ENCODE results near the gene CCDC13. TPM values are rescaled to one million over a fixed set of nuclear protein-coding genes. Genes with fewer than 3 reads are reported as not detected.
"Not testable (repeated sequence)": the region's sequence is repeated elsewhere in the genome, so short reads cannot be mapped to it uniquely, and the experiment has no call there.

The CCDC13 gene, protein sequence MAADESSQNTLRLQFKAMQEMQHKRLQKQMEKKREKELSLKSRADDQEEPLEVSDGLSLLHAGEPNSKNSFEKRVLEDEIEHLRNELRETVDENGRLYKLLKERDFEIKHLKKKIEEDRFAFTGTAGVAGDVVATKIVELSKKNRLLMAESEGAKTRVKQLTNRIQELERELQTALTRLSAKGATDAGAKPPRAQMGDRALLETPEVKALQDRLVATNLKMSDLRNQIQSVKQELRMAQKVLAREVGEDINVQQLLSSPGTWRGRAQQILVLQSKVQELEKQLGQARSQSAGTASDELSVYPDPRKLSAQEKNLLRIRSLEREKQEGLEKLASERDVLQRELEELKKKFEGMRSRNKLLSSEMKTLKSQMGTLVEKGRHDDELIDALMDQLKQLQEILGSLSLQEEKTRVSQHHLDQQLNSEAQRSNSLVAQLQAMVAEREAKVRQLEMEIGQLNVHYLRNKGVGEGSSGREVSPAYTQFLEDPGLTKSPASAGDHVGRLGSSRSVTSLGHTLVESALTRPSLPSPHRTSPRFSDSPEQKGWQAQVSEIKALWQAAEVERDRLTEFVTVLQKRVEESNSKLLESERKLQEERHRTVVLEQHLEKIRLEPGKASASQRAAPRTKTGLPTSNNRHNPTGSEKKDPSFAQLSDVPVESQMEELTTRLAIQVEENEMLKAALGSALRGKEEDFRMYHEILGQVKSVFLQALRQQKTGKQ
- polyA plus RNA-seq: 0.40 TPM
- long read RNA-seq, donor 1: 0 reads
- long read RNA-seq, donor 2: 0 reads
- long read RNA-seq, donor 3: 0 reads
- long read RNA-seq, donor 4: 0 reads
- long read RNA-seq, donor 5: 0 reads
- long read RNA-seq, donor 6: 0 reads
- long read RNA-seq, donor 7: 0 reads
- long read RNA-seq, donor 8: 0 reads
- long read RNA-seq, donor 9: 0 reads
- long read RNA-seq, donor 10: 0 reads
- long read RNA-seq, donor 11: 0 reads

DNA sequence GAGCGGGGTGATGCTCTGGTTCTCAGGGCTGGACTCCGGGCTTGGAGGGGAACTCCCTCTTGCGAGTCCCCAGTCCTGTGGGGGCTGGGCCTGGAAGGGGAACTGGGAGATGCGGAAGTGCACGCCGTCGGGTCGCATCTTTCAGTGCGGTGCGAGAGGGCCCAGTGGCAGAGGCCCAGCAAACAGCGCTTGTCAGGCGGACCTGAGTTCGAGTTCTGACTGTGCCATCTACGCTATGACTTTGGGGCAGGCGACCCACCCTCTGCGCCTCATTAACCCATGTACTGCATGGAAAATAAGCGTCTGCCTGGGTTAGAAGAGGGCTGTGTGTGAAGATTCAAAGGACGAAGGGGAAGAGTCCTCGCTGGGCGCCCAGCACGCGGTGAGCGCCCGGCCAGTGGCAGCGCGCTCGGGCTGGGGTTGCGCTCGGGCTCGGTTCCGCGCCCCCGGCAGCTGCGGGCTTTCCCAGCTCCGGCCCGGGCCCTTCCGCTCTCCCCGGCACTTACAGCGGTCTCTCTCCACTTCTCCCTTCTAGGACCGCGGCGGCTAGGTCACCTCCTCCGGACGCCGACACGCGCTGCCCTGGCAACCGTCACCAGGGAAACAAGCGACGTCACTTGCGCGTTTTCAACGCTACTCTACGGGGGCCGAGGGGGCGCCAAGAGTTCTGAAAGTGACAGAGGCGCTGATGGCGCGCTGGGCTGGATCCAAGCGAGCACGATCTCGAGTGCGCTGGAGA is at the start of gene CCDC13:
Gene CCDC13 (minus strand): TSS at position 584 of the 739 bp plus-strand sequence. CDS start 14,908 bp downstream, outside the sequence.
- H3K36me3 ChIP-seq (ENCODE audit: control insufficient read depth, insufficient read depth, low read length): no peaks in the 10 kb centered on the region
- peak within 1 kb of the TSS; percentile 44 for H3K4me3 ChIP-seq (ENCODE audit: low read length)
- H3K27ac ChIP-seq (ENCODE audit: low read length): no peak within 1 kb of the TSS
- DNase-seq: peak; percentile 88
- H3K4me1 ChIP-seq (ENCODE audit: control insufficient read depth, insufficient read depth, low read length): no peaks in the 10 kb centered on the region
- peaks cover 6% of the 10 kb centered on the region for H3K9me3 ChIP-seq (ENCODE audit: control insufficient read depth, low read depth, low read length)
- peaks cover 4% of the 10 kb centered on the region for H3K27me3 ChIP-seq (ENCODE audit: control insufficient read depth, insufficient read depth, low read length)
- WGBS (ENCODE audit: insufficient coverage, low lambda C conversion rate): no CpG with 5 or more reads among the region's 63 CpGs

DNA sequence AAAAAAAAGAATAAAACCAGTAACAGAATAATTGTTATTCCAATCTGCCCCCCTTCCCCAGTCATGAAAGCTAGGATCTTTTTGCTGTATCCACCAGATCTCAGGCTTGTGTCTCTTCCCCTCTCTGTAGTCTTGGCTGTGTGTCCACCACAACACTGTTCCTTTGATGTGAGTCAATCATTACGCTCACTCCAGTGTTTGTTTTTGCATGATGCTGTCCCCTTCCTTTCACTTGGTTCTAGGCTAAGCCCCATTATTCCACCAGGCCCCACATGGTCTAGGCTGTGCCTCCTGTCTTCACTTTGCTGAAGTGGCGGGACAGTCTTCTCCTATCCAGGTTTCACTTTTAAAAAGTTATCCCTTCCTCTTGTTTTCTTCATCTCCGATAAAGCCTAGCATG is 49.8 kb upstream of the CCDC13 start:
- DNase-seq: no peak

DNA sequence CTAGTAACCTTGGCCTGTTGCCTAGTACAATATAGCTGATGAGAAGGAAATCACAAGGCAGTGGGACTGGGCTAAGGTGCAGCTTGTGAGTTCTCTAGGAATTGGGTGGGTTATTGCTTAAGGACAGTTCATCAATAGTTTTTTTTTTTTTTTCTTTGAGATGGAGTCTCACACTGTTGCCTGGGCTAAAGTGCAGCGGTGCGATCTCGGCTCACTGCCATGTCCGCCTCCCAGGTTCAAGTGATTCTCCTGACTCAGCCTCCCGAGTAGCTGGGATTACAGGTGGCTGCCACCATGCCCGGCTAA is 47.6 kb upstream of the CCDC13 start:
- Histone ChIP-seq H3K27me3 (ENCODE audit: control insufficient read depth, insufficient read depth, low read length) (no peaks in the 10 kb centered on the region), H3K4me1 (ENCODE audit: control insufficient read depth, insufficient read depth, low read length) (peaks cover 4% of the 10 kb centered on the region), H3K27ac (ENCODE audit: low read length) (no peak overlapping the region), H3K9me3 (ENCODE audit: control insufficient read depth, low read depth, low read length) (no peaks in the 10 kb centered on the region), H3K4me3 (ENCODE audit: low read length) (no peak overlapping the region), H3K36me3 (ENCODE audit: control insufficient read depth, insufficient read depth, low read length) (no peaks in the 10 kb centered on the region)
- DNase-seq: no peak
- WGBS (ENCODE audit: insufficient coverage, low lambda C conversion rate): no CpG with 5 or more reads among the region's 6 CpGs

More for the DNA sequence above, 49.8 kb upstream of the CCDC13 start:
- Histone ChIP-seq H3K27me3 (ENCODE audit: control insufficient read depth, insufficient read depth, low read length) (no peaks in the 10 kb centered on the region), H3K27ac (ENCODE audit: low read length) (no peak overlapping the region), H3K36me3 (ENCODE audit: control insufficient read depth, insufficient read depth, low read length) (no peaks in the 10 kb centered on the region), H3K4me3 (ENCODE audit: low read length) (no peak overlapping the region), H3K4me1 (ENCODE audit: control insufficient read depth, insufficient read depth, low read length) (peaks cover 9% of the 10 kb centered on the region), H3K9me3 (ENCODE audit: control insufficient read depth, low read depth, low read length) (no peaks in the 10 kb centered on the region)
- WGBS (ENCODE audit: insufficient coverage, low lambda C conversion rate): 89% methylated on average over 1 of the region's 3 CpGs

DNA sequence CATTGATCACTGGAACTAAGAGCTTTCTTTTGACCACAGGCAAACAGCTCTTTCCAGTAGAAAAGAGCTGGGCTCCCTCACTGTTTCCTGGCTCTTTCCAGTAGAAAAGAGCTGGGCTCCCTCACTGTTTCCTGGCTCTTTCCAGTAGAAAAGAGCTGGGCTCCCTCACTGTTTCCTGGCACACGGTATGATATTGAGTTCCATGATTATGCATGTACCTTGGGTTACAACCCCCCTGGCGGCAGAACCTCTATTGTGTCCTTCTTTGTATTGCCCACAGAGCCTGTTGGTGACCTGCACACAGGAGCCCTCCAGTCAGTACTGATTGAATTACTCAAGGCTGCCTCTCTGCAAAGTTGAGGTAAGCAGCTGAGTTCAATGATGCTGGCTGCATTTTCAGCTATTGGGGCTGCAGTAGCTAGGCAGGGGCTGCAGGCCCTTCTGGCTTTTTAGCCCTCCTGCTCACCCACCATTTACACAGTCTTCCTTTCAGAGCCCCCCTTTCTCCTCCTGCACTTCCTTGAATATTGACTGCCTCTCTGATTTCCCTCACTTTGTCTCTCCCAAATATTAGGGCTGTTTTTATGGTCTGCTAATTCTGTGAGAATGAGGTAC is 46.4 kb upstream of the CCDC13 start:
- no peak overlapping the region for H3K27ac ChIP-seq (ENCODE audit: low read length)
- WGBS (ENCODE audit: insufficient coverage, low lambda C conversion rate): no CpG with 5 or more reads among the region's 2 CpGs
- no peak overlapping the region for H3K4me3 ChIP-seq (ENCODE audit: low read length)
- no peaks in the 10 kb centered on the region for H3K36me3 ChIP-seq (ENCODE audit: control insufficient read depth, insufficient read depth, low read length)
- H3K4me1 ChIP-seq (ENCODE audit: control insufficient read depth, insufficient read depth, low read length): peaks cover 4% of the 10 kb centered on the region
- H3K9me3 ChIP-seq (ENCODE audit: control insufficient read depth, low read depth, low read length): no peaks in the 10 kb centered on the region
- DNase-seq: no peak
- no peaks in the 10 kb centered on the region for H3K27me3 ChIP-seq (ENCODE audit: control insufficient read depth, insufficient read depth, low read length)

DNA sequence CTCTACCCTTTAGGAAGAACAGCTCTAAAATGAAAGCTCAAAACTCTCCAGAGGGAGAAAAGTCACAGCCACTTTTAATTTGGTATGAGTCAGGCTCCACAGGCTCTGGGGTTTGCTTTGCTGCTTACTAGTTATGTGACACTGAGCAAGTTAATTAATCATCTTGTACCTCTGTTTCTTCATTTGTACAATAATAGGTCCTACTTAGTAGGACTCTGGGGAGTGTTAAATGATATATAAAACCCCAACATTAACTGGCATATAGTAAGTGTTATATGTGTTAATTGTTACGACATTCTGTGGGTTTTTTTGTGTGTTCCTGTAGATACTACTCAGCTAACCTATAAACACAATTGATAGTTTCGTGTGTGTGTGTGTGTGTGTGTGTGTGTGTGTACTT is 42.8 kb upstream of the CCDC13 start:
- Histone ChIP-seq H3K27ac (ENCODE audit: low read length) (no peak overlapping the region), H3K27me3 (ENCODE audit: control insufficient read depth, insufficient read depth, low read length) (no peaks in the 10 kb centered on the region), H3K9me3 (ENCODE audit: control insufficient read depth, low read depth, low read length) (no peaks in the 10 kb centered on the region), H3K36me3 (ENCODE audit: control insufficient read depth, insufficient read depth, low read length) (no peaks in the 10 kb centered on the region), H3K4me3 (ENCODE audit: low read length) (no peak overlapping the region), H3K4me1 (ENCODE audit: control insufficient read depth, insufficient read depth, low read length) (peaks cover 12% of the 10 kb centered on the region)
- no CpG with 5 or more reads among the region's 2 CpGs for whole genome bisulfite sequencing (ENCODE audit: insufficient coverage, low lambda C conversion rate)
- no peak for DNase-seq

DNA sequence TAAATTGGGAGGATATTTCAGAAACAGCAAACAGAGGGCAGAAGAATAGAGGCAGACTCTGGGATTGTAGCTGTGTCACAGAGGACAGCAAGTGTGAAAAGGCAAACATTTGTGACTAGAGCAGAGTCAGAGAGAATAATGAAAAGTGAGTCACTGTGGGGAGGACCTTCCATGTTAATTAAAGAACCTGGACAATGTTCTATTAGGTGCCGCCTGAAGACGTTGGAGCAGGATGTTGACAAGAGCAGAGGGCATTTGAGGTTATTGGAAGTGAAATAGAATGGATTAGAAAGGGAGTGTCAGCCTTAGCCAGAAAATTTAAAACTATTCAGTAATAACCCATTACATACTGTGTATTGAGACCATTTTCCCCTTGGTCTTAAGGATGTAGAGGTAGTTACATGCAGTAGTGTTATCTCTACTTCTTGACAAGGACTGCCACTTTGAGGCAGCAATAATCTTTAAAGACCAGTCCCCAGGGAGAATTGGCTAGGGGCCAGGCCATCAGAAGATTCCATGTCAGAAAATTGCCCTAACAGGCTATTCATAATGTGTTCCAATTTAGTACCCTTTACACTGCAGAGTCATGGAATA is 42.0 kb upstream of the CCDC13 start:
- H3K4me3 ChIP-seq (ENCODE audit: low read length): no peak overlapping the region
- H3K27ac ChIP-seq (ENCODE audit: low read length): no peak overlapping the region
- H3K27me3 ChIP-seq (ENCODE audit: control insufficient read depth, insufficient read depth, low read length): no peaks in the 10 kb centered on the region
- DNase-seq: no peak
- H3K36me3 ChIP-seq (ENCODE audit: control insufficient read depth, insufficient read depth, low read length): no peaks in the 10 kb centered on the region
- WGBS (ENCODE audit: insufficient coverage, low lambda C conversion rate): no CpG with 5 or more reads among the region's 2 CpGs
- H3K9me3 ChIP-seq (ENCODE audit: control insufficient read depth, low read depth, low read length): no peaks in the 10 kb centered on the region
- H3K4me1 ChIP-seq (ENCODE audit: control insufficient read depth, insufficient read depth, low read length): peaks cover 15% of the 10 kb centered on the region

DNA sequence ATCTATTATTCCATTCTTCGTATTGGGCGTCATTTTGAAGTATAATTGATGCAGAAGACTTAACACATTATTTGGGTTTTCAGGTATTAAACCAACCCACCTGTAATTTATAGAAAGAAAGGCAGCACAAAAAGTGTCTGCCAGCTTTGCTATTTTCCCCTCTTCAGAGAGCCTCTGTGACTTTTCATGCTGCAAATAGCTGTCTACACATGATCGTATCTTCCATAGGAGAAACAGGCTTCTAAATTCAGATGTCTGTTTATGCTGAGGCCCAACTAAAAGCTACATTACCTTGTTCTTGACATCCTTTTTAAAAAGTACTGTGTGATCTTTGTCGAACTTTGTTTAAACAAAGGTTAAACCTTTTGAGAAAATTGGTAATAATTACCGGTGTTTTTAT is 41.2 kb upstream of the CCDC13 start:
- Histone ChIP-seq H3K36me3 (ENCODE audit: control insufficient read depth, insufficient read depth, low read length) (no peaks in the 10 kb centered on the region), H3K4me3 (ENCODE audit: low read length) (no peak overlapping the region), H3K27me3 (ENCODE audit: control insufficient read depth, insufficient read depth, low read length) (no peaks in the 10 kb centered on the region), H3K9me3 (ENCODE audit: control insufficient read depth, low read depth, low read length) (no peaks in the 10 kb centered on the region), H3K27ac (ENCODE audit: low read length) (no peak overlapping the region), H3K4me1 (ENCODE audit: control insufficient read depth, insufficient read depth, low read length) (peaks cover 11% of the 10 kb centered on the region)
- DNase-seq: no peak
- WGBS (ENCODE audit: insufficient coverage, low lambda C conversion rate): 80% methylated on average over 1 of the region's 5 CpGs

DNA sequence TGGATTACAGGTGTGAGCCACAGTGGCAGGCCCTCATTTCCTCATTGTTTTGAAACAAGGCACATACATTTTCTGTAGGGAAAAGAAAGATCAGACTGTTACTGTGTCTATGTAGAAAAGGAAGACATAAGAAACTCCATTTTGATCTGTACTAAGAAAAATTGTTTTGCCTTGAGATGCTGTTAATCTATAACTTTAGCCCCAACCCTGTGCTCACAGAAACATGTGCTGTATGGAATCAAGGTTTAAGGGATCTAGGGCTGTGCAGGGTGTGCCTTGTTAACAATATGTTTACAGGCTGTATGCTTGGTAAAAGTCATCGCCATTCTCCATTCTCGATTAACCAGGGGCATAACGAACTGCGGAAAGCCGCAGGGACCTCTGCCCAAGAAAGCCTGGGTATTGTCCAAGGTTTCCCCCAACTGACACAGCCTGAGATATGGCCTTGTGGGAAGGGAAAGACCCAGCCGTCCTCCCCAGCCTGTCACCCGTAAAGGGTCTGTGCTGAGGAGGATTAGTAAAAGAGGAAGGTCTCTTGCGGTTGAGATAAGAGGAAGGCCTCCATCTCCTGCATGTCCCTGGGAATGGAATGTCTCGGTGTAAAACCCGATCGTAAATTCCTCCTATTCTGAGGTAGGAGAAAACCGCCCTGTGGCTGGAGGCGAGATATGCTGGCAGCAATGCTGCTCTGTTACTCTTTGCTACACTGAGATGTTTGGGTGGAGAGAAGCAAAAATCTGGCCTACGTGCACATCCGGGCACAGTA is 38.2 kb upstream of the CCDC13 start:
- not testable (repeated sequence) for H3K27me3 ChIP-seq (ENCODE audit: control insufficient read depth, insufficient read depth, low read length); H3K4me3 ChIP-seq (ENCODE audit: low read length); H3K9me3 ChIP-seq (ENCODE audit: control insufficient read depth, low read depth, low read length); H3K36me3 ChIP-seq (ENCODE audit: control insufficient read depth, insufficient read depth, low read length)
- peak overlapping the region; percentile 62 for H3K27ac ChIP-seq (ENCODE audit: low read length)
- peaks cover 11% of the 10 kb centered on the region for H3K4me1 ChIP-seq (ENCODE audit: control insufficient read depth, insufficient read depth, low read length)
- peak in 1 of 2 donors; percentile 61 for DNase-seq
- WGBS (ENCODE audit: insufficient coverage, low lambda C conversion rate): no CpG with 5 or more reads among the region's 15 CpGs

DNA sequence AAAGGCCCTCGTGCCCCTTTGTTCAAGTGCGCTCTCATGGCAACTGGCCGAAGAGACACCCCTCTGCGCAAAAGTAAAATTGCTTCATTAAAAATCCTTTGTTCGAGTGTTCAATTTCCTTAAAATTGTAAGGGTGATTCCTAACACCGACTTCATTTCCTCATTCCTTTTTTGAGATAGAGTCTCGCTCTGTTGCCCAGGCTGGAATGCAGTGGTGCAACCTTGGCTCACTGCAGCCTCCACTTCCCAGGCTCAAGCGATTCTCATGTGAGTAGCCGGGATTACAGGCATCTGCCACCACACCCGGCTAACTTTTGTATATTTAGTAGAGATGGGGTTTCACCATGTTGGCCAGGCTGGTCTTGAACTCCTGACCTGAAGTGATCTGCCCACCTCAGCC is 37.7 kb upstream of the CCDC13 start:
- DNase-seq; H3K36me3 ChIP-seq (ENCODE audit: control insufficient read depth, insufficient read depth, low read length); H3K4me3 ChIP-seq (ENCODE audit: low read length); H3K9me3 ChIP-seq (ENCODE audit: control insufficient read depth, low read depth, low read length); H3K27me3 ChIP-seq (ENCODE audit: control insufficient read depth, insufficient read depth, low read length): not testable (repeated sequence)
- 82% methylated on average over 6 of the region's 10 CpGs for WGBS (ENCODE audit: insufficient coverage, low lambda C conversion rate)
- Histone ChIP-seq H3K4me1 (ENCODE audit: control insufficient read depth, insufficient read depth, low read length) (peaks cover 11% of the 10 kb centered on the region), H3K27ac (ENCODE audit: low read length) (peak overlapping the region; percentile 62)
